ENCODE data around the gene FHOD3. TPM values are rescaled to one million over a fixed set of nuclear protein-coding genes. Genes with fewer than 3 reads are reported as not detected.

The FHOD3 gene
- polyA plus RNA-seq, 1 experiment, result 41.1 TPM

DNA sequence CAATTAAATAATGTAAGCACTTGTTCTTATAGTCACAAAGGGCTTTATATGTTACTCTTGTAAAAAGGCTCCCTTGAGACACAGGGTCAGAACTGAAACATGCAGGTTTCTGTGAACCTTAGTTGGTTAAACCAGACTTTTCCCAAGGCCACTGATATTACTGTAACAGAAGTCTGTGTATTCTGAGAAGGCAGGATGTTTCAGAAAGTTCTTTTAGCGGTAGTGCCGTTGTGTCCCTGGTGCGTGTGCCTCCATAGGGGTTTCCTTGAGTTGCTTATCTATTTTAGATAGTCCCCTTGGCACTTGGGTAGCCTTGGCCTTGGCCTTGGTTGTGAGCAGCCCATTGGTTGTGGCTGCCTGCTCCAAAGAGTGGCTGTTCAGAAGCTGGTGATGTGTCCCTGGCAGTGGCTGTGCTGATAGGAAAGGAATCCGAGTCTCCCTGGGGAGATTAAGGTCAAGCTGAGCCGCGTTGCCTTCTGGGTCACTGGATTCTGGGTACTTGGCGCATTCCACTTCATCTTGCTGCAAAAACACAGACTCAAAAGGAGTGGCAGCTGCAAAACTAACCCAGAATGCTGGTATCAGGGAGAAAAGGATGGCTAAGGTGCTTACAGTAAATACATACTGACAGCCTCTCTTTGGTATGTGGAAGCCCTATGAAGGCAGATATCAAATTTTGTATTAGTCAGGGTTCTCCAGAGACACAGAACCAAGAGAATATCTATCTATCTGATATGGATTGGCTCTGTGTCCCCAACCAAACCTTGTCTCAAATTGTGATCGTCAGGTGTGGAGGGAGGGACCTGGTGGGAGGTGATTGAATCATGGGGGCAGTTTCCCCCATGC, 69.7 kb downstream of the FHOD3 start:
- Histone ChIP-seq H3K9me3 (ENCODE audit: control insufficient read depth, insufficient read depth, low read length) (no peaks in the 10 kb centered on the region), H3K4me3 (ENCODE audit: low read depth, low read length) (no peak overlapping the region), H3K27ac (ENCODE audit: low read depth, low read length) (no peak overlapping the region), H3K27me3 (ENCODE audit: control insufficient read depth, insufficient read depth, low read length) (no peaks in the 10 kb centered on the region)
- CTCF ChIA-PET, result no interaction called here
- no peak for TF ChIP-seq CTCF (IDR thresholded peaks at IDR 0.05; ENCODE audit: low read depth, low read length)
- DNase-seq (ENCODE audit: low read depth, low spot score), result no peak
- POLR2A ChIA-PET, result no interaction called here

DNA sequence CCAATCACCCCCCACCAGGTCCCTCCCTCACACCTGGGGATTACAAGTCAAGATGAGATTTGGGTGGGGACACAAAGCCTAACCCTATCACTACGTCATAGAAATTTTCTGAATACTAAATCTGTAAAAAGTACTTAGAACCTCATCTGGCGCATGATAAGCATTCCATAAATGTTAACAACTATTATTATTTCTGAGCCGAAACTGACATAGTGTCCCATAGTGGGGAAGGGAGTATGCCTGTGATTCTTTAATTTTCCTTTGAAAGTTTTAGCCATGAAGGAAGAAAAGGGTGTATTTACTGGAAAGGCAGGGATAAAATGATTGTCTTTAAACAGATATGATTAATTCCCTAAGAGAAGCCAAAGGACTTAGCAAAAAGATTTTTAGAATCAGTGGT, 71.4 kb downstream of the FHOD3 start:
- ChIA-PET POLR2A (no interaction called here), CTCF (no interaction called here)
- Histone ChIP-seq H3K27ac (ENCODE audit: low read depth, low read length) (no peak overlapping the region), H3K9me3 (ENCODE audit: control insufficient read depth, insufficient read depth, low read length) (no peaks in the 10 kb centered on the region), H3K27me3 (ENCODE audit: control insufficient read depth, insufficient read depth, low read length) (no peaks in the 10 kb centered on the region), H3K4me3 (ENCODE audit: low read depth, low read length) (no peak overlapping the region)
- DNase-seq (ENCODE audit: low read depth, low spot score), result no peak
- no peak for TF ChIP-seq CTCF (IDR thresholded peaks at IDR 0.05; ENCODE audit: low read depth, low read length)

GRCh38 chr18:36372903-36373311, 75.4 kb downstream of the FHOD3 start:
- Histone ChIP-seq H3K4me3 (ENCODE audit: low read depth, low read length) (no peak overlapping the region), H3K27me3 (ENCODE audit: control insufficient read depth, insufficient read depth, low read length) (no peaks in the 10 kb centered on the region), H3K9me3 (ENCODE audit: control insufficient read depth, insufficient read depth, low read length) (no peaks in the 10 kb centered on the region), H3K27ac (ENCODE audit: low read depth, low read length) (no peak overlapping the region)
- POLR2A ChIA-PET, result interaction anchor here (0.6 kb wide), 1 partner anchor 145 kb away, joined by 5 read pairs; no protein-coding TSS in a partner anchor
- peak; percentile 50 for DNase-seq (ENCODE audit: low read depth, low spot score)
- CTCF ChIA-PET, result interaction anchor here (0.6 kb wide), 1 partner anchor 36 kb away, joined by 4 read pairs; no protein-coding TSS in a partner anchor
- TF ChIP-seq CTCF (IDR thresholded peaks at IDR 0.05; ENCODE audit: low read depth, low read length), result peak; percentile 26

DNA sequence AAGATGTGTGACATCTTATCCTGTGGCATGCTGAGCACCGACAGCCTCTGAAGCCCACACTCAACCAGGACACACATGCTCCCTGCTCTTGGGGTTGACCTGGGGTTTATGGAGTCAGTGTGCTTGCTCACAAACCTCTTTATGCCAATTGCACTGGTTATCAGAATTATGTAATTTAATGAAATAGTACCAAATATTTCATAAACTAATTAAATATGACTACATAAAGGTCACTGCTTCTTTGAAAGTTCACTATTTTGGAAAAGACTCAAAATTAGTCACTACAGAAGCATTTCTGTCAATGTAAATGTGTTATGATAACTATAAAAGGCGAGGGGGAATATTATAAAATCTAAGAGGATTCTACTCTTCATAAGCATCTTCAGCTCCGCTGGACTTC, 76.7 kb downstream of the FHOD3 start:
- H3K9me3 ChIP-seq (ENCODE audit: control insufficient read depth, insufficient read depth, low read length), result no peaks in the 10 kb centered on the region
- no peak for DNase-seq (ENCODE audit: low read depth, low spot score)
- no peaks in the 10 kb centered on the region for H3K27me3 ChIP-seq (ENCODE audit: control insufficient read depth, insufficient read depth, low read length)
- no peak for TF ChIP-seq CTCF (IDR thresholded peaks at IDR 0.05; ENCODE audit: low read depth, low read length)
- ChIA-PET POLR2A (no interaction called here), CTCF (interaction anchor here (0.7 kb wide), 1 partner anchor 1020 kb away, joined by 3 read pairs; no protein-coding TSS in a partner anchor)
- H3K4me3 ChIP-seq (ENCODE audit: low read depth, low read length), result no peak overlapping the region
- H3K27ac ChIP-seq (ENCODE audit: low read depth, low read length), result no peak overlapping the region

DNA sequence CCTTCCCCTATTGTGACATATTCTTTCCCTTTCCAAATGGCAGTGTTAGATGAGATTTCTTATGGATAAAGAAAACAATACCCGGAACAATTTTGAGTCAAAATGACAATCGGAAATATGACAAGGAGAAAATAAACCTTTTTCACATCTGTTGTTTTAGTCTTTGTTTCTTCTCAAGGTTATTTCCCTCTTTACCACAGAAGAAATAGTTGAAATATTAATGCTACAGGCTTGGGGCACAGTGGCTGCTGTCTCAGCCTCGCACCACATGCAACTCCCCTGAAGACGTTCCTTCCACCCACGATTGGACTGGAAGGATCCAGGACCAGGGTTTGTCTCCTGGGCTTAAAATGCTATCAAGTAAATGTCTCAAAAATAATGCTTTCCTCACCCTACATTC, 77.6 kb downstream of the FHOD3 start:
- ChIA-PET POLR2A (no interaction called here), CTCF (no interaction called here)
- Histone ChIP-seq H3K4me3 (ENCODE audit: low read depth, low read length) (no peak overlapping the region), H3K27ac (ENCODE audit: low read depth, low read length) (no peak overlapping the region), H3K27me3 (ENCODE audit: control insufficient read depth, insufficient read depth, low read length) (no peaks in the 10 kb centered on the region), H3K9me3 (ENCODE audit: control insufficient read depth, insufficient read depth, low read length) (no peaks in the 10 kb centered on the region)
- no peak for DNase-seq (ENCODE audit: low read depth, low spot score)
- no peak for TF ChIP-seq CTCF (IDR thresholded peaks at IDR 0.05; ENCODE audit: low read depth, low read length)

Data from AG04450 (cell line).